ENCODE results near the gene MAPKAPK2.
"Not testable (repeated sequence)": the region's sequence is repeated elsewhere in the genome, so short reads cannot be mapped to it uniquely, and the experiment has no call there.

The MAPKAPK2 gene

GRCh38 chr1:206684478-206685333 lies at the start of gene MAPKAPK2:
TSS of gene MAPKAPK2 (plus strand) at chr1:206684905. CDS start at chr1:206685230, 325 bp downstream.
- peak; percentile 60 for DNase-seq

GRCh38 chr1:206635080-206635977 lies 49.4 kb upstream of the MAPKAPK2 start, which contains the start of gene DYRK3:
TSS of gene DYRK3 (plus strand) at chr1:206635536. CDS start at chr1:206635704, 168 bp downstream.
- peak; percentile 87 for DNase-seq

- DNase-seq: no peak
Measured at GRCh38 chr1:206635978-206636345, 48.7 kb upstream of the MAPKAPK2 start.

DNA sequence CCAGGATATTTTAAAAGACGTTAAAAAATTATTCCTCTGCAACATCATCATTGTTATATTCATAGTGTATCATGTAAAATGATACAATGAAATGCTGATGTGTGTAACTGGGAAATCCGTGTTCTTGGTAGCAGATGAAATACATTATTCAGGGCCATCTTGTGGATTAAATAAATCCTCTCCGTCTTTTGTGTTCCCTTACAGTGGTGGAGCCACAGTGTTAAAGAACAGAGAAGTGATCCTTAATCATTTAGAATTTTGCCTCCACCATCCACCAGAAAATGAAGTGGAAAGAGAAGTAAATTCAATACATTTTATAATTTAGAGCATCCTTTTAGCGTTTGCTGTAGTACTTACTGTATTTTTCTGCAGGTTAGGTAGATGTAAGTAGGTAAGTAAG lies 48.0 kb upstream of the MAPKAPK2 start:
- no peak for DNase-seq

GRCh38 chr1:206637605-206638004 lies 47.1 kb upstream of the MAPKAPK2 start:
- DNase-seq: no peak

DNA sequence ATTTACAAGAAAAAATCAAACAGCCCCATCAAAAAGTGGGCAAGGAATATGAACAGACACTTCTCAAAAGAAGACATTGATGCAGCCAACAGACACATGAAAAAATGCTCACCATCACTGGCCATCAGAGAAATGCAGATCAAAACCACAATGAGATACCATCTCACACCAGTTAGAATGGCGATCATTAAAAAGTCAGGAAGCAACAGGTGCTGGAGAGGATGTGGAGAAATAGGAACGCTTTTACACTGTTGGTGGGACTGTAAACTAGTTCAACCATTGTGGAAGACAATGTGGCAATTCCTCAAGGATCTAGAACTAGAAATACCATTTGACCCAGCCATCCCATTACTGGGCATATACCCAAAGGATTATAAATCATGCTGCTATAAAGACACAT lies 42.6 kb upstream of the MAPKAPK2 start:
- not testable (repeated sequence) for DNase-seq

DNA sequence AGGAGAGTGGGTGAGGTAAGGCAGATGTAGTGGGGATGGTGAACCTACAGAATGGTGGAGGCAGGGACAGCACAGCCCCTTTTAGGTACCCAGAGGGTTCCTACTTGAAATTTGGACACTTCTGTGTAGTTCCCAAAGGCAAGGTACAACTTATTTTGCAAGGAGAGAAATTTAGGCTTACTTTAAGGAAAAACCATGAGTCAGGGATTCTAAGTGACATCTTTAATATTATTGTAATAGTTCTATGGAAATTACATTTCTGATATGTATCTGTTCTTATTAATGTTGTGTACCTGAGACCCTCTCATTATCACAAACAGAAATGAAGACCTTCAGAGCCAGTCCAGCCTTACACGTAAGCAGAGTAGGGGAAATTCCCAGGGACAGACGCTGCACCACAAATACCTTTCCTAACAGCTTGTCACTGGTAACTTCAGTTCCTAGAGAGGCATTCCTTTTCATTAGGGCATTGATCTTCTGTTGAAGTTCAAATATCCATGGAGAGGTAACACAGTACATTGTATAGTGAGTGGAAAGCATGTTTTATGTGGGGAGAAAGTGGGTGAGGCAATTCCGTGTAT lies 41.5 kb upstream of the MAPKAPK2 start:
- DNase-seq: no peak

GRCh38 chr1:206646504-206646903 lies 38.2 kb upstream of the MAPKAPK2 start:
- DNase-seq: no peak

GRCh38 chr1:206647224-206647623 lies 37.5 kb upstream of the MAPKAPK2 start:
- DNase-seq: no peak

GRCh38 chr1:206649261-206649921 lies 35.3 kb upstream of the MAPKAPK2 start:
- DNase-seq: no peak

GRCh38 chr1:206651014-206651413 lies 33.7 kb upstream of the MAPKAPK2 start:
- DNase-seq: no peak

GRCh38 chr1:206651958-206652890 lies 32.5 kb upstream of the MAPKAPK2 start:
- no peak for DNase-seq

- no peak for DNase-seq
Measured at GRCh38 chr1:206653715-206654459, 30.8 kb upstream of the MAPKAPK2 start.

GRCh38 chr1:206654828-206655227 lies 29.9 kb upstream of the MAPKAPK2 start:
- no peak for DNase-seq

DNA sequence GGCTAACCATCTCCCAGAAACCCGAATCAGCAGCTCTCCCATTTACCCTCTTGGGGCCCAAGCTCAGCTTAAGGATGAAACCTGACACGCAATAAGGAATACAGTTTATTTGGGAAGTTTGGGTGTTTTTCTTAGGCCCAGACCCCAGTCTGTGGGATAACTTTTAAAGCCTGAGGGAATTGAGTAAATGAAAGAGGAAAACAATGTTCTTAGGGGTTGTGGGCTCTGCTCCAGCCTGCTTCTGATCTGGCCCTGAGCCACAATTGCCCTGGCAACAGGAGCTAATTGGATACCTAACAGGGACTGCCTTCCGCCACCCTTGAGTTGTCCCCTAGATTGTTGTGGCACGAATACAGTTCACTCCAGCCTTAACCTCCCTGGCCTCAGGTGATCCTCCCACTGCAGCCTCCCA lies 29.2 kb upstream of the MAPKAPK2 start:
- DNase-seq: no peak

- DNase-seq: no peak
Measured at GRCh38 chr1:206656936-206657335, 27.8 kb upstream of the MAPKAPK2 start.

DNA sequence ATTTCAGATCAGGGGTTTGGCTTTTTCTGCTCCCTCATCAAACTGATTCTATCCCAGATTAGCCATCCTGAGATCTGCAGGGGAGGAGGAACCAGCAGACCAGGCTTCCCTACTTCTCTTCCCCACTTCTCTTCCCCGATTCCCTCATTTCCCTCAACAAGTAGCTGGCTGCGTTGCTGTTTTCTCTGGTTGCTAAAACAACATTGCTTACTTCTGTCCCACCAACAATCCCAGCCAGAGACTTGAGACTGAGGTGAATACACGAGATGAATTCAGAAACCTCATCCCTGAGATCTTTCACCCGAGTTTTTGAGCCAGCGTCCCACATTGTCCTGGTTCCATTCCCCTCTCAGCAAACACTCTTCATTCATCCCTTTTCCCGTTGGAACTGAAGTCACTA lies 27.0 kb upstream of the MAPKAPK2 start:
- DNase-seq: no peak

GRCh38 chr1:206658264-206658980 lies 26.3 kb upstream of the MAPKAPK2 start:
- no peak for DNase-seq

DNA sequence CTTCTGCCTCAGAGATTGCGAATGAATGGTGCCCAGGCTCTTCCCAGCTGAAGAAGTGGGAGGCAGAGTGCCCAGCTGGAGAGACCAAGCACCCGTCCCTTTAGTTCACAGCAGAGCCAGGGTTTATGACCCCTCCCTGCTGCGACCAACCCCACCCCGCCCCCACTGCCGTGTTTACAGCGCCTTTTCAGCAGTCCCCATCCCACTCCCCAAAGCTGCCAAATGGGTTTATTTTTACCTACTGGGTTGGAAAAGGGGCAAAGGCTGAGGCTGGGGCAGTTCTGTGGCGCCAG lies 25.8 kb upstream of the MAPKAPK2 start:
- DNase-seq: no peak

DNA sequence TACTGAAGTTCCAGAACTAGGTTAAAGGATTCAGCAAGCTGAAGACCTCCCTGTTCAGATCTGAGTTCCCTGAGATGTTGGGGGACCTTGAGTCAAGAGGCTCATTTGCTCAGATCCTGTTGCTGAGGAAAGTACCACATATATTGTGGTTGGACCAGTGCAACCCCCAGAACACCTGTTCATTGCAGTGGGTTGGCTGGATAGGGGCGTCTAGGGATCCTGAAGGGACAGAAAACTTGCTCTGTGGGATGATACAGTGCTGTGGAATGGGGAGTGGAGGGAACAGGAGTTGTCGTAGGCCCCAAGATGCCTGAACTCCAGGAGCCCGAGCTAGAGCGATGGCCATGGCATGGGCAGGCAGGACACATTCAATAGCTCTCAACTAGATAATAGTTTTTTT lies 24.6 kb upstream of the MAPKAPK2 start:
- no peak for DNase-seq
